GM19328 (cell line): ENCODE results near the gene OR4E1.
"Not testable (repeated sequence)": the region's sequence is repeated elsewhere in the genome, so short reads cannot be mapped to it uniquely, and the experiment has no call there.

Experiments used
- ATAC-seq: cut with Tn5 transposase; IDR thresholded peaks from one replicate; pipeline ENCODE4 v1.9.1; 2021; ENCODE audit warnings: mild to moderate bottlenecking, moderate library complexity; ENCODE audit not compliant: unreplicated experiment

OR4E1 gene

DNA sequence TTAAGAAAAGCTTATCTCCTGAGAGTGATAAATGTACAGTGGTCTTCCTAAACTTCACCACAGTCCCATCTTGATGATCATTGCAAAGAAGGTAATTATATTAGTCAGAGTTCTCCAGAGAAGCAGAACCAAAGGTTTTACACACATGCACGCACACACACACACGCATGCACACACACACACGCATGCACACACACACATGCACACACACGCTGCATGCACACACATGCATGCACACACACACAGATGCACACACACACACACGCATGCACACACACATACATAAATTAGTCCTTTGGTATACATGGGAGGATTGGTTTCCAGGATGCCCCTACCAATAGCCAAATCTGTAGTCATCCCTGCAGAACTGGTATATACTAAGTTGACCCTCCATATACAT, 19.4 kb downstream of the OR4E1 start:
- ATAC-seq = no peak

GRCh38 chr14:21653331-21653885, 20.2 kb downstream of the OR4E1 start, which contains the start of gene OR4E2:
OR4E2 (plus strand) TSS chr14:21653835; CDS start chr14:21665083, 11,248 bp downstream.
- ATAC-seq = no peak

GRCh38 chr14:21652209-21652808, 21.3 kb downstream of the OR4E1 start:
- ATAC-seq = no peak

- ATAC-seq = no peak
Measured at GRCh38 chr14:21647380-21647779, 26.2 kb downstream of the OR4E1 start.

- no peak for ATAC-seq
Measured at GRCh38 chr14:21643407-21643806, 30.2 kb downstream of the OR4E1 start.

DNA sequence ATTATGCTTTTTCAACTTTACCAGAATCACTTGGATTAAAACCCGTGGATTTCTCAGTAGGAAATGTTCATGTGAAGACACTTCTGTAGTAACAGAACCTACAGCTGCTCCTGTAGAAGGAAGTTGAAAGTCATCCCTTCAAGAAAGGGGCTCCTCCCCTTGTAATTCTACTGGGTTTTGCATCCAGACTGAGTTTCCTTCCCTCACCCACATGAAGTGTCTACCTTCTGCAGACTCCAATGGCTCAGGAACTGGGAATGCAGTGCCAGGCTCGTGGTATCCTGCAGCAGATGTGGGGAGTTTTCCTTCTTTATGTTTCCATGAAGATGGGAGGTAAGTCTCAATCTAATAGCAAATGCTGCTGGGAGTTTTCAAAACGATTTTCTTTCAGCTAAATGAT, 30.9 kb downstream of the OR4E1 start:
- no peak for ATAC-seq

- no peak for ATAC-seq
Measured at GRCh38 chr14:21634840-21635239, 38.8 kb downstream of the OR4E1 start, which contains the start of gene OR10G2. OR10G2 (minus strand) TSS chr14:21634940; CDS start chr14:21634842, 98 bp downstream.

GRCh38 chr14:21631084-21631483, 42.5 kb downstream of the OR4E1 start:
- no peak for ATAC-seq

DNA sequence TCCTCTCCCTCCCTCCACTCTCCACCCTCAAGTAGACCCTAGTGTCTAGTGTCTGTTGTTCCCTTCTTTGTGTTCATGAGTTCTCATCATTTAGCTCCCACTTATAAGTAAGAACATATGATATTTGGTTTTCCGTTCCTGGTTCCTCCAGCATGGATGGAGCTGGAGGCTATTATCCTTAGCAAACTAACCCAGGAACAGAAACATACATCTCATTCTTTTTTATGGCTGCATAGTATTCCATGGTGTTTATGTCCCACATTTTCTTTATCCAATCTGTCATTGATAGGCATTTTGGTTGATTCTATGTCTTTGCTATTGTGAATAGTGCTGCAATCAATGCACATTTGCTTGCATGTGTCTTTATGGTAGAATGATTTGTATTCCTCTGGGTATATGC, 43.1 kb downstream of the OR4E1 start:
- not testable (repeated sequence) for ATAC-seq

DNA sequence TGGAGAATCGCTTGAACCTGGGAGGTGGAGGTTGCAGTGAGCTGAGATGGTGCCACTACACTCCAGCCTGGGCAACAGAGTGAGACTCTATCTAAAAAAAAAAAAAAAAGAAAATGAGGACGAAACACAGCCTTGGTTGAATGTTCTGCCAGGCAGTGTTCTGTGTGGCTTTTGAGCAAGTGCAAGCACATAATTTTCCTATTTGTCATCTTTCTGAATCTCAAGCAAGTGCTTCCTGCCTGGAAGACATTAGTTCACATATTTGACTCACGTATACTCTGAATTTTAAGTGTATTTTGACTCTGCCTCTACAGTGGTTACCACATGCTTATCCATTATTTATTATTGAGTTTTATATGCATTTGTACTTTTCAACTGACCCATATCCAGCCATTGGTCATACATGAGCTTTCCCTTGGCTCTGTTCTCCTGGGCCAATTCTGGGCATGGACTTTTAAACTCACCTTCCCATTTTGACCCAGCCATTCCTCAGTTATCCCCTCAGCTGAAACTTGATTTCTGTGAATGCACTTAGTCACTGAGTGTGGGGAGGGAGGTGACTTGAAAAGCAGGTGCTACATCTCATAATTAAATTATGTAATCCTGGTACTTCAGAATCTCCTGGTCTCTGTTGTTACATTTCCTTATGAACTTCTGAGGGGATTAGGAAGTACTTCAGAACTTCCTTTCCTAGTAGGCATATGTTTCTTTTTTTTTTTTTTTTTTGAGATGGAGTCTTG, 47.0 kb downstream of the OR4E1 start:
- ATAC-seq = no peak
